Measurements from ENCODE around the gene MRTFB. TPM values are rescaled to one million over a fixed set of nuclear protein-coding genes. Genes with fewer than 3 reads are reported as not detected.

MRTFB gene
- total RNA-seq, 1 donor from 2014 or later, result 46.6 TPM

DNA sequence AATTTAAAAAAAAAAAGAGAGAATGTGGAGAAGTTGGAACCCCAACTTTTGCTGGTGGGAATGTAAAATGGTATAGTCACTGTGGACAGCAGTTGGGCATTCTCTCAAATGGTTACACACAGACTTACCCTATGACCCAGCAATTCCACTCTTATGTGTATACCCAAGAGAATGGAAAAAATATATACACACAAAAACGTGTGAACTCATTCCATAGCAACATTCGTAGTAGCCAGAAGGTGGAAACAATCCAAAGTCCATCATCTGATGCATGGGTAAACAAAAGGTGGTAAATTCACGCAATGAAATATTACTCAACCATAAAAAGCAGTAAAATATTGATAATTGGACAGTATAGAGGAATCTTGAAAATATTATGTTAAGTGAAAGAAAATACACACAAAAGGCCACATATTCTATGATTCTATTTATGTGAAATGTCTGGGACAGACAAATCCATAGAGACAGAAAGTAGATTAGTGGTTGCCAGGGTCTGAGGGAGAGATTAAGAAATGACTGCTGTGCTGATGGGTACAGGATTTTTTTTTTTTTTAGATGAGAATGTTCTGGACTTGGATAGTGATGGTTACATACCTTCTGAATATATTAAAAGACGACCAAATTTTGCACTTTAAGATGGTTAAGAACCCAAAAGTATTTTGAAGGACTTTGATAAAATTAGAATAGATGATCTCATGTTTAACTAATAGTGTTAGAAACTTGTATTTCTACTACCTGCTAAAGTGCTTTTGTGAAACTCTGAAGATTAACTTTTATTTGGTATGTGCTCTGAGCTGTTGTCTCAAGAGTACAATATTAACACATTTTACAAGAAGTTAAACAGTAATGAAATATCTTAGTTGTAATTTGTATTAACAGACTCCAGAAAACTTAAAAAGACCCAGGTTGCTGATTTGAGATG lies 60.9 kb downstream of the MRTFB start:
- DNase-seq (ENCODE audit: low spot score), result no peak

DNA sequence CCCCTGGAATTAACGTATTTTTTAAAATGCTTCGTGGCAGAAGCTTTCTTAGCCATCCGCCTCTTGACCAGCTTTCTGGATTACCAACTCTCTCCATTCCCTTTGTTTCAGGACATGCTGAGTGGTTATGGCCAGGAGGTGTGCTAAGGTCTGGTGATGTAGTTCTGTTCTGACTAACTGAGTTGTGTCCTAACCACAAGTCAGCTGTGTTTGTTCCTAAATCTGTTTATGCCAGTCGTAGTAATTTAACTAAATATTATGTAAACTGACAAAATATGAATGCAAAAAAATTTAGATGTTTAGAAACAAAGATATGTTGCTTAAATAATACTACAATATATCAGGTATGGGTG lies 61.6 kb downstream of the MRTFB start:
- no peak for DNase-seq (ENCODE audit: low spot score)

DNA sequence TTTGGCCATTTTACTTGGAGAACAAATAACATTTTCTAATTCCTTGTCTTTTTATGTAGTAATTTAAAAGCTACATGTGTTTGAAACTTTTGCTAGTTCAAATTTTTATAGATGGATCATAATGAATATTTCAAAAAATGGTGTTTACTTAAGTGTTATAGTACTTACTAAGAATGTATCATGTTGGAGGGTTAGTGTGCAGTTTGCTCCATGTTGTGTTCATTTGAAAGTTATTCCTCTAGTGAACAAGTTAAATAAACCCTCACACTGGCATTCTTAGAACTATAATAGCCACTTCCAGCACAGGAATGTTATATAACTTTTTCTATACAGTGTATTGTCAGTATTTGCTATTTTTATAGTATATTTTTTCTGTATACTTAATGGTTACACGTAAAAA lies 62.8 kb downstream of the MRTFB start:
- no peak for DNase-seq (ENCODE audit: low spot score)

DNA sequence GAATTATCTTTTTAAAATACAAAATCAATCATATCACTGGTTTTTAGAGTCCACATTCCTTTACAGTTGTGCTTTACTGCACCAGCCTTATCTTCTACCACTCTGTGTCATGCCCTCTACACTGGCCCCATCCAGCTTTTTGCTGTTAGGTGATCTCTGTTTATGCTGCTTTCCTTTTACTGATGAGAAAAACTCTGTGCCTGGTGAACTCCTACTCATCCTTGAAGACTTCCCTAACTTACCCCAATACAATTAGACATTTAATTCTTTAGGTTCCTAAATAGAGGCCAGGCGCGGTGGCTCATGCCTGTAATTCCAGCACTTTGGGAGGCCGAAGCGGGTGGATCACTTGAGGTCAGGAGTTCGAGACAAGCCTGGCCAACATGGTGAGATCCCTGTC lies 64.6 kb downstream of the MRTFB start:
- no peak for DNase-seq (ENCODE audit: low spot score)

DNA sequence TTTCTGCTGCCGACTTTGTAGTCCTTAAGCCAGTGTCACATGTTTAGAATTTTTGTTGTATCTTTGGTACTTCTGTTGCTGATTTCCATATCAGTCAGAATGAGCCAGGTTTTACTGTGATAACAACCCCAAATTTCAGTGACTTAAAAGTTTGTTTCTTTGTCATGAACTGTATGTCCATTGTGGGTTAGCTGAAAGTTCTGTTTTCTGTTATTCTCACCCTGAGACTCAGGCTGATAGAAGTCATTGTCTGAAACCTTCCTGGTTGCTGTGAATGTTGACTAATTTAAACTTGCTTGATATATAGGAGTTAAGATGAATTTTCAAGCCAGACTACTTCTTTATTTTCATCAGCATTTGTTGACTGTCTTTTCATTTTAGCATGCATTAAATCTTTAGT lies 68.8 kb downstream of the MRTFB start:
- DNase-seq (ENCODE audit: low spot score), result no peak

DNA sequence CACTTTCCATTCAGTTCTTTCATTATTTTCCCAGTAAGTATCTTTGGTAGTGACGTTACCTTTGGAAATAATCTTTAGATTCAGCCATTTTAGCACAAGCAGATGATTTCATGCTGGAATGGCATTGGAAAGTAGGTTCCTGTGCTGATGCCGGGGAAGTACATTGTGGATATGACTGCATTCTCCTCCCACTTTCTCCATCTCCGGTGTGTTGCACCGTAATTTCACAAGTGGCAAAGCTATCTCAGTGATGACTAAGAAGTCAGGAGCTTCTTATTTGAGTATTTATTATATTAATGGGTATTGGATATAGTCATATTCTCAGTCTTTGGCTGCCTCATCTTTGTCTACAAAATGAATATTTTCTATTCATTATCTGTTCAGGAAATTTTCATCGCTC lies 69.8 kb downstream of the MRTFB start:
- no peak for DNase-seq (ENCODE audit: low spot score)

DNA sequence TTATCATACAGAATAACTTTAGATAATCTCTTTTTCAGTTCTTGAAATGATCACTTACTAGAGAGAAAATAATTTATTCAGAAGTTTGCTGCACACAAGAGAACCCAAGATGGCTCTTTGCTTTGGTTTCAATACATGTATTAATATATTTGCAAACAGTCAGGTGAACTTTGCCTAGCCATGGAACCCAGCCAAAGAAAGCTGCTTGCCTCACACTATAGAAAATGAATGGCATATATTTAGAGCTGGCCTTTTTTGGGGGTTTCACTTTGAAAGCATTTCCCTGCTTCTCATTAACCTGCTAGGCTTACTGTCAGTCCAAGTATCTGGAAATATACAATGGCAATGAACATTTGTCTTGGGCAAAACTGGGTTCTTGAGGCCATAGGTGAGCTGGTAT lies 75.3 kb downstream of the MRTFB start:
- DNase-seq (ENCODE audit: low spot score), result no peak

DNA sequence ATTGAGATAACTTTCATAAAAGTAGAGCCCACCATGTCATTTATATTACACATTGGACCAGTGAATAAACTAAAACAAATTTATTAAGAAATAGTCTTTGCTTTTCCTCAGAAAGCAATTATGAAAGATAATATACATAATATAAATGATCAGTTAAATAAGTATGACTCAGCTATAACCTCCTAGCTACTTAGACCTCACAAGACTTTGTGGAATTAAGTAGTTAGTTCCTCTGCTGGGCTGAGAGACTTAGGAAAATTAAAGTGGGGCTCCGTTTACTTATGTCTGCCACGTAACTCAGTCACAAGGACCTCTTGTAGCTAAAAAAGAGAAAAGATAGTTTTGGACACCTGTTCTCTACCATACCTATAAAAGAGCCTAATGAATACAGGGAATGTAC lies 76.9 kb downstream of the MRTFB start:
- DNase-seq (ENCODE audit: low spot score), result no peak

DNA sequence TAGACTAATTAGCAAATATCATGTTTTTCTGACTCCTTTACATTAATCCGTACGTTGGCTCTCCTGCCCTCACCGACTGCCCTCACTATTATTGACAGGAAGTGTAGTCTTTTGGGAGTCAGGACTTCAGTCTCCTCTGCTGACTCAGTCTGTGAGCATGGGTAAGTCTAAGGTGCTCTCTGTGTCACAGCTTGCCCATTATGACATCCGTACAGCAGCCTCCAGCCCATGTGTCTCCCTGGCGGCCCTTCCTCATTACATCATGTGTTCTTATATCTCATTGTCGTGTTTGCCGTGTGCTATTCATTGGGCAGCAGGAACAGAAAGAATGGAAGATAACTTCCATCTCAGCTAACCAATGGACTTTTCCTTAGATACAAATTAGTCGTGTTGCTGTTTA lies 77.5 kb downstream of the MRTFB start:
- DNase-seq (ENCODE audit: low spot score), result no peak

DNA sequence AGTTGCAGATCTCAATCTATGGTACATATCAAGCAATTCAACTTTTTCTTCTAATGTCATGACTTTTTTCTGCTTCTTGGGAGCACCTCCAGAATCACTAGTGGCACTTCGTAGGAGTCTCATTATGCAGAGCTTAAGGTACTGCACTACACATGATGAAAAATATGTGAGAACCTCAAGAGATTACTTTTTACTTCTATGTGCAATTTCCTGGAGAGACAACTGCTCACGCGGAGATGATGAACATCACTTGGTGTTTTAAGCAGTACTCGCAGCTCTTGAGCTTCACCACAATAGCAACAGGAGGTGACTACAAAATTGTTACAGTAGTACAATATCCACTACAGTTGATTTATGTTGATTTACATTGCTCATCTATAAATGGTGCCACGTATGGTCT lies 79.7 kb downstream of the MRTFB start:
- DNase-seq (ENCODE audit: low spot score), result no peak

DNA sequence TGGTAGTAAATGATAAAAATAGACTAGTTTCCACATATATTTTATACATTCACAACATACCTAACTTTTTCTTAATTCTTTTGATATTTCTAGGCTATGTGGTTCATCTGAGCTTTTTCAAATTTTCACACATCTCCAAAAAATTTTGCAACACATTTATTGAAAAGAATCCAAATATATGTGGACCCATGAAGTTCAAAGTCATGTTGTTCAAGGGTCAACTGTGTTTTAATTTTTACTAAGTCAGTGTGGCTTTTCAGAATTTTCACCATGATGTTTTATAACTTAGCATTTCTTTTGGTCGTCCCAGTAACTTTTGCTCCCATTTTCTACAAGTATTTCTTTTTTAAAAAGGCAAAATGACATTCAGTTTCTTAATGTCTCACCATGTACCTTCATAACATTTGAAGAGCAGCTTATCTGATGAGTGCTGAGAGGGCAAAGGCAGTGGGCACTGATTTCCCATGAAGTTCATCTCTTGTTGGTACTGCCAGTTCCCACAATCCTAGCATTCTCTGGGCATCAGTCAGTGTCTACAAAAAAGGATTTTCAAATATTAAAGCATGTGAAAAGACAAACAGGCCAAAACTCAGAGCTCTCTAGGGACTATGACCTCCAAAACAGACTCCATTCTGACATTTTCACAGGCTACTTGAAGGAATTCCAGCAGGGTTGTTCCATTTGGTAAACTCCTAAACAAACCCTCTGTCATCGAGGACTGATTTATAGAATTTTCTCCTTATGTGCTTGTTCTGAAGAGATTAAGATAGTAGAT lies 80.3 kb downstream of the MRTFB start:
- DNase-seq (ENCODE audit: low spot score), result no peak

DNA sequence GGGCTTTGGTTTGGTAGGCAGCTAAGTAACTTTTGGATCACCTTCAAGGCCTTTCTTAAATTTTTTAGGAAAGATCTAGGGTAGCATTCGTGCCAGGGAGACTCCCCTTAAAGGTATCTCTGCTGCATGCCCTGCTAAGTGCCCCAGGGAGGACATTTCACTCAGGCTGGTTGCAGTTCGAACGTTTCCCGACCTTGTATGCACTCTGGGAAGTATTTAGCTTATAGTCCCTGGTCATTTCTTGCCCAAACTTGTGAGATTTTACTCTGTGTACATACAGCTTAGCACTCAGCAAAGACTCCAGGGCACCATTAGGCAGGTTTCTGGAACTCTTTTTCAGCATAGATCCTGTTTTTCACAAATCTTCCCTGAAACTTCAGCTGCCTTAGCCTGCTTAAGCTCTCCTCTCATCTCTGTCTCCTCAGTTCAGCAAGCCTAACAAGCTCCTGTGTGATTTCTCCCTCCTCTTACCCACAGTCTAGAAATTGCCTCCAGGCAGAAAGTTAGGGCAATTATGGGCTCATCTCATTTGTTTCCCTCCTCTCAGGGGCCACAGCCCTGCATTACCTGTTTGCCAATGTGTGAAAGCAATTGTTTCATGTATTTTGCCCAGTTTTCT lies 84.6 kb downstream of the MRTFB start:
- no peak for DNase-seq (ENCODE audit: low spot score)

DNA sequence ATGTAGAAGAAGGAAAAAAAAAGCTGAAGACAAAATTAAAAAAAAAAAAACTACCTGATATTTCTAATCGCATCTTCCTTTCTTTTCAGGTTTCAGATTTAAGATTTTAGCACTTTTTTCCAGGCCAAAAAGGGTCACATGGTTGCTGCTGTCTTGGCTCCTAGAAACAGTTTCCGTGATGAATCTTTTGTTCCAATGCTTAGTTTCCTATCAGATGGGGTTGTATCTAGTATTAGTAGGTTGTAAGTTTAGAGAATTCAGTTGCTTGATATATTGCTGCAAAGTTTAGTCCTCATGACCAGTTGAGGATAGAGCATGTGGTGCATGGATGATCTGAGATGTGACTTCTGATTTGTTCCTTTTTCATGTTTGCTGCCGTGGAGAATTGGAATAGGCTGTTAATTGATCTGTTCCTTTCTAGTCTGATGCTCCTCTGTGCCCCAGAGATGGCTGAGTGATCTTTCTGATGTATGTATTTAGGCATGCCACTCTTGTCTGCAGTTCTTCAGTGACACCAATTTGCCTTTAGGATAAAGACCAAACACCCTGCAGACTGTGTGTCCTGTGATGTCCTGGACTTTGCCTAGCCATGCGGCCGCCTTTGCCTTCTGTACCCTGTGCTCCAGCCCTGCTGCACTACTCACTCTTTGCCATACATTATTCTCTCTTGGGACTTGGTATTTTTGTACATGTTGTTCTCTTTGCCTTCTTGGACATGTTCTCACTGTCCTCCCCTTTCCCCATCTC lies 94.0 kb downstream of the MRTFB start:
- no peak for DNase-seq (ENCODE audit: low spot score)

DNA sequence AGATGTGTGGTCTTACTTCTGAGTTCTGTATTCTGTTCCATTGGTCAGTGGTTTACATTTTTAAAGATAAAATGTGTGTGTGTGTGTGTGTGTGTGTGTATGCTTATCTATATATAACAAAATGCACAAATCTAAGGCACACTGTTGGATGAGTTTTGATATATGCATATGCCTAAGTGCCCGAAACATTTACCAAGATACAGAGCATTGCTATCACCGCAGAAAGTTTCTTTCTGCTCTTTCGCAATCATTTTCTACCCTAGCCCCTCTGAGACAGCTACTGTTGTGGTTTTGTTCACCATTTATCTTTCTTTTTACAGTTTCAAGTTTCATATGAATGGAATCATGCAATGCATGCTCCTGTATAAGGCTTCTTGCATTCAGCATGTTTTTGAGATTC lies 97.0 kb downstream of the MRTFB start:
- DNase-seq (ENCODE audit: low spot score), result no peak

DNA sequence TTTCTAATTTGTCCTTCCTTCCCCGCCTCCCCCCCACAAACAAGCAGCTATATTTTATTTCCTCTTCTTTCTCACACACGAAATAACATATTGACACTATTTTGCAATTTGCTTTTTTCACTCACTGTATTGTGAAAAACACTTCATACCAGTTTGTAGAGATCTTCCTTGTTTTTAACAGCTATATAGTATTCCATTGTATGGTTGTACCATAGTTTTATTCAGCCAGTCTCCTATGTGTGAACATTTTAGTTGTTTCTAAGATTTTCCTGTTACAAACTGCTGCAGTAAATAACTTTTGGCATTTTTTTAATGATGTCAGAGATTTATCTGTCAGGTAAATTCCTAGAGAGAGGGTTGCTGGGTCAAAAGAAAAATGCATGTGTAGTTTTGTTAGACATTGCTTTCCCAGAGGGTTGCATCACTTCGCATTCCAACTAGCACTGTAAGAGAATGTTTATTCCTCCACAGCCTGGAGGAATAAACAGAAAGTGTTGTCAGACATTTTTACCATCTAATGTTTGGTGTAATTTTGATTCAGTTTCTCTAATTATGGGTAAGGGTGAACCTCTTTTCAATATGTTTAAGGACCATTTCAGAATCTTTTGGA lies 101.2 kb downstream of the MRTFB start:
- no peak for DNase-seq (ENCODE audit: low spot score)

DNA sequence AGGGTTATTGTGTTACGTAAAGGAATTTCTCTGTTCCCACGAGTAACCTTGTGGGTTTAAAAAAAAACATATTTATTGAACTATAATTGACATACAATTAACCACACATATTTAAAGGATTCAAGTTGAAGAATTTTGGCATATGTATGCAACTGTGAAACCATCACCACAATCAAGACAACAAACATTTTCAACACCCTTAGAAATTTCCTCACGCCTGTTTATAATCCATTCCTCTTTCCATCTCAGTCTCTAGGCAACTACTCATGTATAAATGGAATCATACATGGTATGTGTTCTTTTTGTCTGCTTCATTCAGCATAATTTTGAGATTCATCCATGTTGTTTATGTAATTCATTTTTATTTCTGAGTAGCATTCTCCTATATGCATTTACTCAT lies 104.0 kb downstream of the MRTFB start:
- no peak for DNase-seq (ENCODE audit: low spot score)

DNA sequence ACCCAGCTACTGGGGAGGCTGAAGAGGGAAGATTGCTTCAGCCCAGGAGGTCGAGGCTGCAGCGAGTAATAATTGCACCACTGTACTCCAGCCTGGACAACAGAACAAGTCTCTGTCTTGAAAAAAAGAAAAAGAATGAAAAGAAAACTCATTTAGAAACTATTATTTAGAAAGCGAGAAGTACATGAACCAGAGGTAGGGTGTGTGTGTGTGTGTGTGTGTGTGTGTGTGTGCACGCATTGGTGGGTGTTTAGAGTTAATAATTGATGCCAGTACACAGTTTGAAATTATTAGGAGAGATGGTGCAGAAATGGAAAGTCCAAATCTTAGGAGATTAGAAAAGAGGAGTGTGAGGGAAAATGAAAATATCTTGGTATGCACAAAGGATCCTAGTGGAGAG lies 106.6 kb downstream of the MRTFB start:
- no peak for DNase-seq (ENCODE audit: low spot score)

DNA sequence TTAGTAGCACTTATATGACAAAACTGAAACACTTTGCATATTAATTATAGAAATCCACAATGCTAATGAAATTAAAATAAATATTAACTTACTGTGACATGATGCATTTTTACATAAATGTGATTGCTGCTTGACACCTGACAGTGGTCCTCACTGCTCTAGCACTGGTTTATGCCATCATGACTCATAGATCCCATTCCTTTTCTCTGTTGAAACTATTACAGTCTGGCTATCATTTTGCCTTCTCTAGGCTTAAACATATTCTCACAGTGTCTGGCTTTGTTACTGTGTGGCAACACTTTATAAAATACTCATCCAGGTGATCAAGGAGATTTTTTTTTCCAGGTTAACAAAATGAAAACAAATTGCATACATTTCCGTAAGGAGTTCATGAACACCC lies 108.0 kb downstream of the MRTFB start:
- no peak for DNase-seq (ENCODE audit: low spot score)

DNA sequence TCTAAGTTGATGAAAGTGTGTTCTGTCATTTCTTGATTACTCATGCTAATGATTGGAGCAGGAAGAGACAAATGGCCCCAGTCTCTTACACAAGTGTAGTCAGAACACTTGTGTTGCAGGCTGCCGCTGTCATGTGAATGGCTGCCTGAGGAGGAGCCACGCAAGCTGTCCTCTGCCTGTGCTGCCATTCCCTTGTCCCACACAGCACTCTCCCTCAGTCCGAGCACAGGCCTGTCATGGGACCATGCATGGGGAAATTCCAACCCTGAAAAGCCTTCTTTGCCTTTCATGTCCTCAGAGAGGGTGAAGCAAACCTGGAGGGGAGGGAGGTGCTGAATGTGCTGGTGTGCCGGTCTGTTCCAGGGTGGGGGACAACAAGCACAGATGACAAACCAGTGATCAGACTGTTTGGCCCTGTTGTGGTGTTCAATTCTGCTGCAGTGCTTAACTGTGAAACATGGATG lies 109.4 kb downstream of the MRTFB start:
- no peak for DNase-seq (ENCODE audit: low spot score)

DNA sequence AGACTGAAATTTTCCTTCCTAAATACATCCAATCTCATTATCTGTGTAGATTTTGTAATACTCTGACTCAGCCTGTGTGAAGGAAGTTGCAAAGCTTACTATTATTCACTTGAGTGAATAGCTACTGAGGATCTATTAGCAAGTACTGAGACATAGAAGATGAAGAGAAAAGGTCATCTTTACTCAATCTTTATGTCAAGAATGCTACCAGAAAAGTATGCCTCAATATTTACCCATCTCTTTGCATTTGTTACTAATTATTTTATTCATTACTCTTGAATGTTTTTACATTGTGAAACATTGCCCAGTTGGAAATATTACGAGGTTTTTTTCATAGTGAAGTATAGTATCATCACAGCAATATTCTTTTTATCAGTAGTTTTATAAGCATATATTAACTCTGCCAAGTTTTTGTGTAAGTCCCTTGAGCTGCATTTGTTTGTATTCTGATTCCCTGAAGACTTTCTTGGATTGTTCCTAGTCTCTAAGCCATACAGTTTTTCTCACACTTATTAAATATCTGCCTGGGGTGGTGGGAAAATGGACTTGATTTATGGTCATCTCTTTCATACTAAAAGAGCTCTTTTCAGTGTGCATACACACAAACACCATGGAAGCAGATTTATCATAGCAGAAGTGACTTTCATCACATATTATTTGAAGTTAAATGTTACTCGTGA lies 110.4 kb downstream of the MRTFB start:
- DNase-seq (ENCODE audit: low spot score), result no peak

DNA sequence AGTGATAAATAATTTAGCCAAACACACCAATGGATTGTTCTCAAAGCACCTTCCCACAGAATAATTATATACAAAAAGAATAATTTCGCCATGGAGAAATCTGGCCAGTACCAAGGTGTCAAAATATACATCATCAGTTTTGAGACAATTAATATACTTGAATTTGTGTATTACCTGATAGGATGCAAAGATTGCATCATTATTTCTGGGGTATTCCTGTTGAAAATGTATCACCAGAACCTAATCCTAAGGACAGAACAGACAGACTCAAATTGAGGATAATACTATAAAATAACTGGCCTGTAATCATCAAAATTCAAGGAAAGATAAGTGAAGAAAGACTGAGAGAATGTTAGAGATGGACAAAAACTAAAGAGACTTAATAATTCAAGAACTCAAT lies 111.9 kb downstream of the MRTFB start:
- no peak for DNase-seq (ENCODE audit: low spot score)

All from mucosa of gallbladder (tissue), 1 donor.